Fibroblast of lung (primary cell): ENCODE data around the gene PRDM8.

Source experiments
- CTCF ChIP-seq, 2 donors: IDR thresholded peaks in 1 of 2; conservative IDR thresholded peaks in 1 of 2; 1 replicate in 1 of 2; 2 replicates in 1 of 2; pipeline ENCODE4 v1.5.1; 2011 to 2012; ENCODE audit warnings: low read length in 2 of 2, control low read depth in 1 of 2, inconsistent platforms in 1 of 2, low read depth in 1 of 2, mild to moderate bottlenecking in 1 of 2
- EZH2 ChIP-seq: IDR thresholded peaks from 2 replicates; pipeline ENCODE4 v1.5.1; 2012; ENCODE audit warnings: low read length, control low read depth, mild to moderate bottlenecking; ENCODE audit errors: missing control alignments

GRCh38 chr4:80202190-80202711 lies 4.9 kb downstream of the PRDM8 start:
- TF ChIP-seq CTCF (conservative IDR thresholded peaks at IDR 0.05 in 1 of 2, IDR thresholded peaks at IDR 0.05 in 1 of 2; ENCODE audit: low read depth in 1 of 2, low read length in 2 of 2) (peak; percentile 49), EZH2 (no peak)
